T-helper 17 cell (primary cell): ENCODE results near the gene ADCY9. TPM values are rescaled to one million over a fixed set of nuclear protein-coding genes. Genes with fewer than 3 reads are reported as not detected.
"Not testable (repeated sequence)": the region's sequence is repeated elsewhere in the genome, so short reads cannot be mapped to it uniquely, and the experiment has no call there.

ENCODE experiments used
- ATAC-seq: fragments of 150-1000 bp; cut with Tn5 transposase; 2 replicates; pipeline ENCODE4 v1.10.0; 2021; ENCODE audit warnings: mild to moderate bottlenecking, moderate library complexity
- DNase-seq, 3 donors: peaks; one replicate each; pipeline versions ENCODE4 v3.0.0 to v3.0.0-alpha.2; 2020 to 2021
- H3K9me3 ChIP-seq: one replicate; pipeline ENCODE4 v1.7.0; 2013; ENCODE audit warnings: low read length, mild to moderate bottlenecking; ENCODE audit not compliant: control insufficient read depth, poor library complexity, severe bottlenecking
- H3K27ac Mint-ChIP-seq: one replicate; pipeline ENCODE4 v1.8.0; 2022; ENCODE audit warnings: mild to moderate bottlenecking, moderate library complexity, mixed read lengths
- H3K27me3 Mint-ChIP-seq: one replicate; pipeline ENCODE4 v1.8.0; 2022; ENCODE audit warnings: mixed read lengths
- H3K36me3 Mint-ChIP-seq: one replicate; pipeline ENCODE4 v1.8.0; 2022; ENCODE audit warnings: low read depth, mixed read lengths
- H3K4me1 Mint-ChIP-seq: one replicate; pipeline ENCODE4 v1.8.0; 2022; ENCODE audit warnings: mild to moderate bottlenecking, mixed read lengths
- H3K4me3 Mint-ChIP-seq: one replicate; pipeline ENCODE4 v1.8.0; 2022; ENCODE audit warnings: mild to moderate bottlenecking, moderate library complexity, mixed read lengths
- total RNA-seq, 4 donors: library from RNA in 2 of 4; stranded (reverse) in 2 of 4; gene quantifications; one replicate each; pipeline ENCODE4 v1.2.3 and lab custom pipeline; 2022 to 2026

Gene ADCY9
- total RNA-seq (10 to 100 TPM; 11.5 to 12.6 TPM), total RNA-seq (lab: John Stamatoyannopoulos, UW) (27.3 to 27.5 reads per million in 2 donors)

- Mint-ChIP-seq H3K27ac (peak within 1 kb of the TSS; percentile 47), H3K36me3 (peaks cover 4% of the 10 kb centered on the region), H3K4me1 (peaks cover 31% of the 10 kb centered on the region), H3K27me3 (no peaks in the 10 kb centered on the region), H3K4me3 (peak within 1 kb of the TSS; percentile 95)
- peak; percentile 77 for ATAC-seq
- DNase-seq, result peak; percentile 76 to 83 (median 79)
- no peaks in the 10 kb centered on the region for H3K9me3 ChIP-seq
These were observed at the start of gene ADCY9 for GRCh38 chr16:4116325-4117249. Gene ADCY9, minus strand, starts transcription at chr16:4116442. Its CDS starts 1,000 bp downstream, at chr16:4115442.

DNA sequence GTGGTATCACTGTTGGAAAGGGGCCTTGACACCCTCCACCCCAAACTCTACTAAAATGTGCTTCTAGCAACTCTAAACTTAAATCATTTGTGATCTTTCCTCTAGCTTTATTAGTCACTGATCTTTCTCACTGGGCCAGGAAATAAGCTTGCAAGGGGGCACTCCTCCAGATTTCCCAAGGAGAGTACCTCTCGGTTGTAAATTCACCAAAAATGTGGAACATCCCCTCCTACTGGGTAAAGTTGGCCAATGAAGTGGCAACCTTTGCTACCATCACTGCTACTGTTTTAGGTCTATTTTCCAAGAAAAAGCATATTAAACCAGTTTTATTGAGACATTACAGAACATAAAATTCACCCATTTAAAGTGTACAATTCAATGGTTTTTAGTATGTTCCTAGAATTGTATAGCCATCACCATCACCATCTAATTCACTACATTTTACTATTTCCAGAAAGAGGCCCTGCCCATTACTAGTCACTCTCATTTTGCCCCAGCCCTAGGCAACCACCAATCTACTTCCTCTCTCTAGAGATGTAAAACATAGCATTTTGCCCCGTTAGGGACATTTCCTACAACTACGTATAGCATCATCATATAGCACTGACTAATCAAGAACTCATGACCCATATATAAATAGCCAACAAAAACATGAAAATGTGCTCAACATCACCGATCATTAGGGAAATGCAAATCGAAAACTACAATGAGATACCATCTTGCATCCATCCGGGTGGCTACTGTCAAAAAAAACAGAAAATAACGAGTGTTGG is 44.6 kb upstream of the ADCY9 start:
- Mint-ChIP-seq H3K27me3 (no peaks in the 10 kb centered on the region), H3K4me1 (peaks cover 7% of the 10 kb centered on the region), H3K4me3 (peak overlapping the region; percentile 52), H3K36me3 (no peaks in the 10 kb centered on the region), H3K27ac (peak overlapping the region; percentile 8)
- no peaks in the 10 kb centered on the region for H3K9me3 ChIP-seq
- DNase-seq (no peak), ATAC-seq (peak; percentile 92)

DNA sequence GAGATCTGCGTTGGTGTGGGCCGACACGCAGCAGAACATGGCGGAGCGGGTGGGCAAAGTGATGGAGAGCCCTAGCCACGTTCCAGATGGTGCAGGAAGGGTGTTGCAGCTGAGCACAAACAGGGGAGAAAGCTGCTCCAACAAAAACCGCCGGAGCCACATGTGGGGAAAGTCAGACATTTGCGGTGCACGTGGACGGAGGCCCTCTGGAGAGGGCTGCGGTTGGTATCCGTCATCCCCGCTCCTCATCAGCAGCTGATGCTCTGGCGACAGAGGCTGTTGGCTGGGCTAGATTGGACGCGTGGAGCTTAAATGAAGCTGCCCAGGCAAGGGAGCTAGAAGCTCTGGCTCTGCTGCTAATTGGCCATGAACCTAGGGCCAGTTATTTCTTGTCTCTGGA is 43.5 kb upstream of the ADCY9 start:
- Mint-ChIP-seq H3K27me3 (no peaks in the 10 kb centered on the region), H3K4me3 (no peak overlapping the region), H3K27ac (no peak overlapping the region), H3K36me3 (no peaks in the 10 kb centered on the region), H3K4me1 (peaks cover 7% of the 10 kb centered on the region)
- DNase-seq (no peak), ATAC-seq (no peak)
- no peaks in the 10 kb centered on the region for H3K9me3 ChIP-seq

- H3K27ac Mint-ChIP-seq, result peak overlapping the region; percentile 43
- no peaks in the 10 kb centered on the region for H3K27me3 Mint-ChIP-seq
- no peak for DNase-seq
- H3K4me1 Mint-ChIP-seq, result peaks cover 7% of the 10 kb centered on the region
- H3K4me3 Mint-ChIP-seq, result no peak overlapping the region
- no peaks in the 10 kb centered on the region for H3K9me3 ChIP-seq
- no peak for ATAC-seq
- no peaks in the 10 kb centered on the region for H3K36me3 Mint-ChIP-seq
These were observed 42.2 kb upstream of the ADCY9 start for GRCh38 chr16:4158143-4159093.

DNA sequence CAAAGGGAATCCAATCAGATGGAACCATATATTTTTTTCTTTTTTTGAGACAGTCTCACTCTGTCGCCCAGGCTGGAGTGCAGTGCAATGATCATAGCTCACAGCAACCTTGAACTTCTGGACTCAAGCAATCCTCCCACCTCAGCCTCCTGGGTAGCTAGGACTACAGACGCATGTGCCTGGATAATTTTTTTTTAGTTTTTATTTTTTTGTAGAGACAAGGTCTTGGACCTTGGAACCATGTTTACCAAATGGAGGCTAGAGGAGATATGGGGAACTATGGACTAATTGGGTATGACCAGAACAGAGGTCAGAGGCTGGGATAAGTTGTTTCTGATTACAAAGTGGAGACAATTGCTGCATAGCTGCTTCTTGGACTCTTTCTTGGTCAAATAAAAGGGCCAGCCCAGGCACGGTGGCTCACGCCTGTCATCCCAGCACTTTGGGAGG is 41.2 kb upstream of the ADCY9 start:
- no peak for DNase-seq
- H3K27me3 Mint-ChIP-seq, result no peaks in the 10 kb centered on the region
- no peaks in the 10 kb centered on the region for H3K36me3 Mint-ChIP-seq
- H3K9me3 ChIP-seq, result no peaks in the 10 kb centered on the region
- ATAC-seq, result no peak
- H3K4me3 Mint-ChIP-seq, result no peak overlapping the region
- peaks cover 7% of the 10 kb centered on the region for H3K4me1 Mint-ChIP-seq
- peak overlapping the region; percentile 43 for H3K27ac Mint-ChIP-seq

DNA sequence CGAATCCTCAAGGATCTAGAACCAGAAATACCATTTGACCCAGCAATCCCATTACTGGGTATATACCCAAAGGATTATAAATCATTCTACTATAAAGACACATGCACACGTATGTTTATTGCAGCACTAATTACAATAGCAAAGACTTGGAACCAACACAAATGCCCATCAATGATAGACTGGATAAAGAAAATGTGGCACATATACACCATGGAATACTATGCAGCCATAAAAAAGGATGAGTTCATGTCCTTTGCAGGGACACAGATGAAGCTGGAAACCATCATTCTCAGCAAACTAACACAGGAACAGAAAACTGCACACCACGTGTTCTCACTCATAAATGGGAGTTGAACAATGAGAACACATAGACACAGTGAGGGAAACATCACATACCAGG is 40.3 kb upstream of the ADCY9 start:
- ATAC-seq, H3K36me3 Mint-ChIP-seq, H3K27me3 Mint-ChIP-seq, DNase-seq, H3K4me3 Mint-ChIP-seq, H3K27ac Mint-ChIP-seq, H3K4me1 Mint-ChIP-seq, H3K9me3 ChIP-seq: not testable (repeated sequence)

DNA sequence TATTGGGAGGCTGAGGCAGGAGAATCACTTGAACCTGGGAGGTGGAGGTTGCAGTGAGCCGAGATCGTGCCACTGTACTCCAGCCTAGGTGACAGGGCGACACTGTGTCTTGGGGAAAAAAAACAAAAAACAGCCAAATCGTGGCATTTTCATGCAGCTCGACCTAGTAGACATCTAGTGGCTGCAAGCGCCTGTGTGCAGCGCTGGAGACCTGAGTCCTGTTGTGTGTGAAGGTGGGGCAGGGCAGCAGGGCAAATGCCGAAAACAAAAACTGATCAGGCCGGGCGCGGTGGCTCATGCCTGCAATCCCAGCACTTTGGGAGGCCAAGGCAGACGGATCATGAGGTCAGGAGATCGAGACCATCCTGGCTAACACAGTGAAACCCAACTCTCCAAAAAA is 37.1 kb upstream of the ADCY9 start:
- H3K4me1 Mint-ChIP-seq, DNase-seq: not testable (repeated sequence)

GRCh38 chr16:4152267-4152666 is 36.0 kb upstream of the ADCY9 start:
- Mint-ChIP-seq H3K27me3 (peaks cover 6% of the 10 kb centered on the region), H3K4me1 (no peaks in the 10 kb centered on the region), H3K27ac (no peak overlapping the region), H3K4me3 (no peak overlapping the region), H3K36me3 (no peaks in the 10 kb centered on the region)
- DNase-seq, result no peak
- H3K9me3 ChIP-seq, result no peaks in the 10 kb centered on the region
- no peak for ATAC-seq

More for the DNA sequence above, 37.1 kb upstream of the ADCY9 start:
- not testable (repeated sequence) for H3K9me3 ChIP-seq, H3K27me3 Mint-ChIP-seq, H3K4me3 Mint-ChIP-seq, ATAC-seq, H3K27ac Mint-ChIP-seq, H3K36me3 Mint-ChIP-seq

DNA sequence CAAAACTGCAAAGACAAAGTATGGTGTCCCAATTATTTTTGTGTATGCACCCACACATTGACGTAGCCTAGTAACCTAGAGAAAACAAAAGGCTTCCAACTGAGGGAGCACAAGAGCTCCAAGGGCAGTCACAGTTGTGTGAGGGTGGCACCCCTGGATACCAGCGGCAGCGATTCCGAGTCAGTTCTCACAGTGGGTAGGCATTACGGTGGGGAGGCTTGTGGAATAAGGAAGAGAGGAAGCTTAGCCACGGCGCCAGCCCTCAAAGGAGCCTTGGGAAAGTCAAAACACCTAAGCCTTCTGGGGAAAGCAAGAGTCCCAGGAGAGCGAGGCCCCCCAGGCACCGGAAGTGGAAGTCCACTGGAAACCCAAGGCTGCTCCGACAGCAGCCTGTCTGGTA is 31.0 kb upstream of the ADCY9 start:
- H3K4me3 Mint-ChIP-seq, result no peak overlapping the region
- no peaks in the 10 kb centered on the region for H3K9me3 ChIP-seq
- H3K36me3 Mint-ChIP-seq, result no peaks in the 10 kb centered on the region
- H3K27ac Mint-ChIP-seq, result no peak overlapping the region
- peaks cover 5% of the 10 kb centered on the region for H3K4me1 Mint-ChIP-seq
- DNase-seq, result no peak
- ATAC-seq, result no peak
- peaks cover 10% of the 10 kb centered on the region for H3K27me3 Mint-ChIP-seq

DNA sequence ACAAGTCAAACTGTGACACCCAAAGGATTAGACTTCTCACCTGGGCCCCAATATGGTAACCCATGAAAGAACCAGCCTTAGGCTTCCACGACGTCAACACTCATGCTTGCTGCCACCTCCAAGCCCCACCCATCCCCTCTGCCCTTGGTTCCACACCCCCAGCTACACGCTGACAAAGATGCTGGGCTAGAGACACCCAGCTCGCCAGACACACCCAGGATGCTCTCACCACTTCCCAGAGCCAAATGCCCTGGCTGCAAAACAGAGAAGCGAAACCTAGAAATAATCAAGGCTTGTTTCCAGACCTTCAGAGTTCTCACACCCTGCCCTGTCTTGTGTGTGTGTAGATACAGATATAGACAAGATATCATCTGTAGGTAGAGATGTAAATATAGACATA is 26.0 kb upstream of the ADCY9 start:
- no peaks in the 10 kb centered on the region for H3K9me3 ChIP-seq
- H3K27me3 Mint-ChIP-seq, result peaks cover 4% of the 10 kb centered on the region
- peaks cover 7% of the 10 kb centered on the region for H3K4me1 Mint-ChIP-seq
- DNase-seq (peak in 1 of 3 donors; percentile 22), ATAC-seq (peak; percentile 99)
- no peak overlapping the region for H3K27ac Mint-ChIP-seq
- H3K4me3 Mint-ChIP-seq, result no peak overlapping the region
- peaks cover 3% of the 10 kb centered on the region for H3K36me3 Mint-ChIP-seq

DNA sequence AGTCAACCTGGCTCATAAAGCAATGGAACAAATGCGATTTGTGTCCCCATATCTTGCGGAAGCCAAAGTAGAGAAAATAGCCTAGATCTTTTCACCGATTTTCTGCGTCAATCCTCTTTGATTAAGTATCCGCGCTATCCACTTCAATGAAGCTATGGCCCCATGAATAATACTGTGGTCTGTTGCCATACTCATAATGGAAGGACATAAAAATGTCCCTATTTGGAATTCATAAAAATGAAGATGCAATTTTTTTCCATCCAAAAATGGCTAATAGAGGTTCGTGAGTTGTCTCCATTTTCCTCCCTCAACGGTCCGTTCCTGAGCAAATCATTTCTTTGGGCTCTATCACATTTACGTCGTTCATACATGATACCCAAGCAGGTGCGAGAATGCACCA is 25.4 kb upstream of the ADCY9 start:
- Mint-ChIP-seq H3K36me3 (peaks cover 3% of the 10 kb centered on the region), H3K4me1 (peaks cover 8% of the 10 kb centered on the region), H3K4me3 (no peak overlapping the region), H3K27ac (no peak overlapping the region), H3K27me3 (no peaks in the 10 kb centered on the region)
- no peak for DNase-seq
- no peaks in the 10 kb centered on the region for H3K9me3 ChIP-seq
- no peak for ATAC-seq

DNA sequence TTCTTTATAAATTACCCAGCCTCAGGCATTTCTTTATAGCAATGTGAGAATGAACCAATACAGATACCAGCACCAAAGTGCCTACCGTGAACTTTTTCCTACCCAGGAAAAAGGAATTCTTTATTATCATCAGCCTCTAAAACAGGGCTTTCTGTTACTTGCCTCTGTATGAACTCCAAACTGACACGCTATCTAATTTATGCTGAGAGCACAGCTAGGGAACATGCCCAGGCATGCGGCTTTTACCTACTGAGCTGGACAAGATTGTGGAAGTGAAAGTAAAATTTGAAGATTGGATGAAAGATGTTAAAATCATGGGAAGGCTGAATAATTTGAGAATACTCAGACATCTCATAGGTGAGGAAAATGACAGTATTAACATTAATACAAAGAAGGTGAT is 24.4 kb upstream of the ADCY9 start:
- no peak overlapping the region for H3K4me3 Mint-ChIP-seq

More for the DNA sequence above, 24.4 kb upstream of the ADCY9 start:
- ATAC-seq (no peak), DNase-seq (no peak)
- no peaks in the 10 kb centered on the region for H3K9me3 ChIP-seq
- no peak overlapping the region for H3K27ac Mint-ChIP-seq
- H3K36me3 Mint-ChIP-seq, result peaks cover 3% of the 10 kb centered on the region
- H3K4me1 Mint-ChIP-seq, result peaks cover 5% of the 10 kb centered on the region
- H3K27me3 Mint-ChIP-seq, result peaks cover 4% of the 10 kb centered on the region
